ENCODE measurements around the gene CIRBP.

DNA sequence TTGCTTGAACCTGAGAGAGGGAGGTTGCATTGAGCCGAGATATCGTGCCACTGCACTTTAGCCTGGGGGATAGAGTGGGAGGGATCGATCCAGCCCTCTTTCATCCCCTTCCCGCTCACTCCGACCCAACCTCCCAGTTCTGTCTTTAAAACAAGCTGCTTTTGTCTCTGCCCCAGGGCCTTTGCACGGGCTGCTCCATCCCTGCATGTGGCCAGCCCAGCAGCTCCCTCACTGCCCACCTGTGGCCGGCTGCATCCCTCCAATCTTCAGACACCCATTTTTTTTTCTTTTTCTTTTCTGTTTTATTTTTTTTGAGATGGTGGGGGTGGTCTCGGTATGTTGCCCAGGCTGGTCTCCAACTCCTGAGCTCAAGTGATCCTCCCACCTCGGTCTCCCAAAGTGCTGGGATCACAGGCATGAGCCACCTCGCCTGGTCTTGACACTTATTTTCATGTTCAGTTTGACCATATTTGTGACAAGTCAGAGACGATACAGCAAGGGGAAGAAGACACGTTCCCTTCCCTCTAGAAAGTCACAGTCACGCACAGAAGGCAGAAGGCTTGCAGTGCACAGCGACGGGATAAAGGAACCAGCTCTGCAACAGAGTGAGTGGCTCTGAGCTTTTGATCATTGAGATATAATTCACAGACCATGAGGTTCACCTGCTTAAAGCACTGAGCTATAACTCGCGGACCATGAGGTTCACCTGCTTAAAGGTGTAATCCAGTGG, 48.3 kb downstream of the CIRBP start:
- TF ChIP-seq POLR2A (IDR thresholded peaks at IDR 0.05) = no peak
- TF ChIP-seq, protein P1, sequence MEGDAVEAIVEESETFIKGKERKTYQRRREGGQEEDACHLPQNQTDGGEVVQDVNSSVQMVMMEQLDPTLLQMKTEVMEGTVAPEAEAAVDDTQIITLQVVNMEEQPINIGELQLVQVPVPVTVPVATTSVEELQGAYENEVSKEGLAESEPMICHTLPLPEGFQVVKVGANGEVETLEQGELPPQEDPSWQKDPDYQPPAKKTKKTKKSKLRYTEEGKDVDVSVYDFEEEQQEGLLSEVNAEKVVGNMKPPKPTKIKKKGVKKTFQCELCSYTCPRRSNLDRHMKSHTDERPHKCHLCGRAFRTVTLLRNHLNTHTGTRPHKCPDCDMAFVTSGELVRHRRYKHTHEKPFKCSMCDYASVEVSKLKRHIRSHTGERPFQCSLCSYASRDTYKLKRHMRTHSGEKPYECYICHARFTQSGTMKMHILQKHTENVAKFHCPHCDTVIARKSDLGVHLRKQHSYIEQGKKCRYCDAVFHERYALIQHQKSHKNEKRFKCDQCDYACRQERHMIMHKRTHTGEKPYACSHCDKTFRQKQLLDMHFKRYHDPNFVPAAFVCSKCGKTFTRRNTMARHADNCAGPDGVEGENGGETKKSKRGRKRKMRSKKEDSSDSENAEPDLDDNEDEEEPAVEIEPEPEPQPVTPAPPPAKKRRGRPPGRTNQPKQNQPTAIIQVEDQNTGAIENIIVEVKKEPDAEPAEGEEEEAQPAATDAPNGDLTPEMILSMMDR (IDR thresholded peaks at IDR 0.05) = no peak
